Heart left ventricle (tissue), 13 donors: ENCODE data around the gene MRPL11.

ENCODE experiments used
- POLR2A ChIP-seq, 2 donors: fragments of 450-650 bp; IDR thresholded peaks; one replicate each; pipeline ENCODE4 v1.6.1; 2017; ENCODE audit warnings: antibody characterized with exemption in 2 of 2, mild to moderate bottlenecking in 2 of 2, moderate library complexity in 2 of 2
- TF ChIP-seq, protein P1 (sequence below), 12 donors: fragments of 200-600 bp; sonication (generic) in 4 of 12; IDR thresholded peaks; one replicate each; pipeline versions ENCODE4 v1.5.0 to v1.8.0; 2018 to 2022; ENCODE audit warnings: antibody characterized with exemption in 12 of 12, mild to moderate bottlenecking in 5 of 12
- donor health status: ischemic (EF 13 %, LVEDD 7.1; RV severe dilation, severe dysfunction).
- donor health status: DM: no; HTN: yes; CAD: no.
- donor health status: DM: no; HTN: no; CAD: no.
- donor health status: ischemic (EF 25% LVEDD 6.9; RV normal size, moderate dysfunction).
- donor health status: ischemic (EF 25% LVEDD 5.7; RV mildly dilated, moderate dysfunction).
- donor health status: ischemic (EF 35%, LVEDD 5.7; RV mildly dilated, moderate dysfunction).
- donor health status: nonischemic (EF 11% LVEDD 7.7; RV severe dilation, severe dysfunction).
- donor health status: DM: yes; HTN: yes; CAD: no.
- donor health status: PGD.
- donor health status: ischemic (EF 29% LVEDD 5.4; RV normal size, mild dysfunction).
- donor health status: nonischemic (EF 23%, LVEDD 6.1; RV moderate dilation, normal function).

DNA sequence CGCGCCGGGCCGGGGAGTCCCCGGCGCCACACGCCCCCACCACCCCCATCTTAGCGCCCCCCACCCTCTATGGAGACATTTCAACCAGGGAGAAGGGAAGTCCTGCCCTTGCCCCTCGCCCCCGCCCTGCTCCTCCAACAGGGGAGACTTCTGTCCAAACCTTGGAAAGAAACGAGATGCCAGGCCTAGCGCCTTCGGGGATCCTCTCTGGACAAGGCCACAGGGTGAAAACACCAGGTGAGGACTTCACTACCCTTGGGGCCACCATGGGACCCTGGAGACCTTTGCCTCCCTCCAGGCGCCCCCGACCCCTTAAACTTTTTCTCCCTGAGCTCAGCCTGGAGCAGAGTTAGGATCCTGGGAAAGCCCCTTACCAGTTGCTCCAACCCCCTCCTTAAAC, 29.4 kb downstream of the MRPL11 start:
- TF ChIP-seq, protein P1, sequence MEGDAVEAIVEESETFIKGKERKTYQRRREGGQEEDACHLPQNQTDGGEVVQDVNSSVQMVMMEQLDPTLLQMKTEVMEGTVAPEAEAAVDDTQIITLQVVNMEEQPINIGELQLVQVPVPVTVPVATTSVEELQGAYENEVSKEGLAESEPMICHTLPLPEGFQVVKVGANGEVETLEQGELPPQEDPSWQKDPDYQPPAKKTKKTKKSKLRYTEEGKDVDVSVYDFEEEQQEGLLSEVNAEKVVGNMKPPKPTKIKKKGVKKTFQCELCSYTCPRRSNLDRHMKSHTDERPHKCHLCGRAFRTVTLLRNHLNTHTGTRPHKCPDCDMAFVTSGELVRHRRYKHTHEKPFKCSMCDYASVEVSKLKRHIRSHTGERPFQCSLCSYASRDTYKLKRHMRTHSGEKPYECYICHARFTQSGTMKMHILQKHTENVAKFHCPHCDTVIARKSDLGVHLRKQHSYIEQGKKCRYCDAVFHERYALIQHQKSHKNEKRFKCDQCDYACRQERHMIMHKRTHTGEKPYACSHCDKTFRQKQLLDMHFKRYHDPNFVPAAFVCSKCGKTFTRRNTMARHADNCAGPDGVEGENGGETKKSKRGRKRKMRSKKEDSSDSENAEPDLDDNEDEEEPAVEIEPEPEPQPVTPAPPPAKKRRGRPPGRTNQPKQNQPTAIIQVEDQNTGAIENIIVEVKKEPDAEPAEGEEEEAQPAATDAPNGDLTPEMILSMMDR (IDR thresholded peaks at IDR 0.05) = no peak
- no peak for TF ChIP-seq POLR2A (IDR thresholded peaks at IDR 0.05)
